ENCODE results near the gene TINCR. TPM values are rescaled to one million over a fixed set of nuclear protein-coding genes. Genes with fewer than 3 reads are reported as not detected.

TINCR gene
- polyA plus RNA-seq, 1 of the 3 experiments (the other 2 are of a cell fraction), result 0.02 TPM

DNA sequence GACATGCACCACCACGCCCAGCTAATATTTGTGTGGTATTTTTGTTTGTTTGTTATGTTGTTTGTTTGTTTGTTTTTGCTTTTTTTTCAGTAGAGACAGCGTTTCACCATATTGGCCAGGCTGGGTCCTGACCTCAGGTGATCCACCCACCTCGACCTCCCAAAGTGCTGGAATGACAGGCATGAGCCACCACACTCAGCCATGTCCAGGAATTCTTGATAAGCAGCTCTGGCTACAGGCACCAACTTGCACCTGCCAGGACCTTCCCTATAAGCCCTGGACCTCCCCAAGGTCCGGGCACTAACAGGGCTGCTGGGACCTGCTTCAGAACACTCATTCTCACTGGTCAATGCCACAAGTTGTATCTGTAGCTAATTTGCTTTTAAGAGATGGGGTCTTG, 48.7 kb downstream of the TINCR start:
- no peaks in the 10 kb centered on the region for H3K9me3 ChIP-seq
- CTCF ChIA-PET, result interaction anchor here (1.2 kb wide), 1 partner anchor 29 kb away, joined by 3 read pairs; no protein-coding TSS in a partner anchor
- H3K9ac ChIP-seq, result no peak overlapping the region
- no peaks in the 10 kb centered on the region for H4K20me1 ChIP-seq (ENCODE audit: insufficient read depth)
- TF ChIP-seq, protein P1, sequence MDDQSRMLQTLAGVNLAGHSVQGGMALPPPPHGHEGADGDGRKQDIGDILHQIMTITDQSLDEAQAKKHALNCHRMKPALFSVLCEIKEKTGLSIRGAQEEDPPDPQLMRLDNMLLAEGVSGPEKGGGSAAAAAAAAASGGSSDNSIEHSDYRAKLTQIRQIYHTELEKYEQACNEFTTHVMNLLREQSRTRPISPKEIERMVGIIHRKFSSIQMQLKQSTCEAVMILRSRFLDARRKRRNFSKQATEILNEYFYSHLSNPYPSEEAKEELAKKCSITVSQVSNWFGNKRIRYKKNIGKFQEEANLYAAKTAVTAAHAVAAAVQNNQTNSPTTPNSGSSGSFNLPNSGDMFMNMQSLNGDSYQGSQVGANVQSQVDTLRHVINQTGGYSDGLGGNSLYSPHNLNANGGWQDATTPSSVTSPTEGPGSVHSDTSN (IDR thresholded peaks at IDR 0.05), result no peak
- TF ChIP-seq RCOR1 (IDR thresholded peaks at IDR 0.05; ENCODE audit: low read length) (no peak), SMC3 (IDR thresholded peaks at IDR 0.05; ENCODE audit: low read depth, low read length) (no peak), TCF12 (IDR thresholded peaks at IDR 0.05) (no peak), MEF2A (IDR thresholded peaks at IDR 0.05; ENCODE audit: borderline replicate concordance, low read depth) (no peak), GABPA (IDR thresholded peaks at IDR 0.05; ENCODE audit: low read depth) (no peak), POLR2AphosphoS5 (IDR thresholded peaks at IDR 0.05; ENCODE audit: low read depth, low read length) (no peak), GATA2 (CRISPR knock-in tag; IDR thresholded peaks at IDR 0.05) (no peak)
- no peak overlapping the region for H2AFZ ChIP-seq (ENCODE audit: low read depth)
- POLR2A ChIA-PET, result no interaction called here
- 15% methylated on average over 4 of the region's 4 CpGs for WGBS (ENCODE audit: low lambda C conversion rate)
- no peaks in the 10 kb centered on the region for H3K79me2 ChIP-seq (ENCODE audit: insufficient read depth)
- no peaks in the 10 kb centered on the region for H3K9me2 ChIP-seq
- H3K4me3 ChIP-seq (ENCODE audit: low read depth in 2 of 2, low read length in 1 of 2), result no peak overlapping the region
- H3K27me3 ChIP-seq (ENCODE audit: insufficient read depth), result no peaks in the 10 kb centered on the region
- no peak overlapping the region for H3K4me2 ChIP-seq
- H3F3A ChIP-seq (replicated peaks; ENCODE audit: insufficient read depth), result no peaks in the 10 kb centered on the region
- no peaks in the 10 kb centered on the region for H3K4me1 ChIP-seq (ENCODE audit: control insufficient read depth in 1 of 2, insufficient read depth in 2 of 2, low read depth in 1 of 2, low read length in 1 of 2)
- DNase-seq, result no peak
- no peak overlapping the region for H3K27ac ChIP-seq (ENCODE audit: low read depth in 2 of 2, low read length in 1 of 2)
- H3K36me3 ChIP-seq (replicated peaks in 1 of 2; ENCODE audit: control insufficient read depth in 1 of 2, insufficient read depth in 2 of 2, low read length in 1 of 2), result no peaks in the 10 kb centered on the region

DNA sequence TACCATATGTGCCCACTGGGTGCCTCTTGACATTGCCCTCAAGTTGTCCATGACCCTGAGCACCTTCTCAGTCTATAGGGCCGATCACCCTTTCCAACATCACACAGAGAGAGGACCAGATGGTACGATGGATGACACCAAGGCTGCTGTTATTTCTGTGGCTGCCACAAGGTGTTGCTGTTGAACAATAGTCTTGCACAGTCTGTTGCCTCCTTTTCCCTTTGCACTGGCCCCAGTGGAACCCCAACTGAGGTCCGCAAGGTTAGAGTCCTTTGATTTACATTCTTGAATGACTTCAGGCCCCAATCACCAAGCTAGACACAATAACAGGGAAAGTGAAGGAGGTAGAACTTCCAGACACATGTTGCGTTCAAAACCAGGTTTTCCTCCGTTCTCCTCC, 52.0 kb downstream of the TINCR start:
- TF ChIP-seq, protein P2, sequence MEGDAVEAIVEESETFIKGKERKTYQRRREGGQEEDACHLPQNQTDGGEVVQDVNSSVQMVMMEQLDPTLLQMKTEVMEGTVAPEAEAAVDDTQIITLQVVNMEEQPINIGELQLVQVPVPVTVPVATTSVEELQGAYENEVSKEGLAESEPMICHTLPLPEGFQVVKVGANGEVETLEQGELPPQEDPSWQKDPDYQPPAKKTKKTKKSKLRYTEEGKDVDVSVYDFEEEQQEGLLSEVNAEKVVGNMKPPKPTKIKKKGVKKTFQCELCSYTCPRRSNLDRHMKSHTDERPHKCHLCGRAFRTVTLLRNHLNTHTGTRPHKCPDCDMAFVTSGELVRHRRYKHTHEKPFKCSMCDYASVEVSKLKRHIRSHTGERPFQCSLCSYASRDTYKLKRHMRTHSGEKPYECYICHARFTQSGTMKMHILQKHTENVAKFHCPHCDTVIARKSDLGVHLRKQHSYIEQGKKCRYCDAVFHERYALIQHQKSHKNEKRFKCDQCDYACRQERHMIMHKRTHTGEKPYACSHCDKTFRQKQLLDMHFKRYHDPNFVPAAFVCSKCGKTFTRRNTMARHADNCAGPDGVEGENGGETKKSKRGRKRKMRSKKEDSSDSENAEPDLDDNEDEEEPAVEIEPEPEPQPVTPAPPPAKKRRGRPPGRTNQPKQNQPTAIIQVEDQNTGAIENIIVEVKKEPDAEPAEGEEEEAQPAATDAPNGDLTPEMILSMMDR (IDR thresholded peaks at IDR 0.05), result peak; percentile 37
- TF ChIP-seq TEAD4 (IDR thresholded peaks at IDR 0.05; ENCODE audit: borderline replicate concordance, insufficient read depth), result no peak
- 47% methylated on average over 5 of the region's 5 CpGs for WGBS (ENCODE audit: low lambda C conversion rate)
- Histone ChIP-seq H3K4me1 (ENCODE audit: control insufficient read depth in 1 of 2, insufficient read depth in 2 of 2, low read depth in 1 of 2, low read length in 1 of 2) (no peaks in the 10 kb centered on the region), H3F3A (replicated peaks; ENCODE audit: insufficient read depth) (no peaks in the 10 kb centered on the region), H3K9me2 (no peaks in the 10 kb centered on the region), H3K79me2 (ENCODE audit: insufficient read depth) (no peaks in the 10 kb centered on the region), H3K36me3 (replicated peaks in 1 of 2; ENCODE audit: control insufficient read depth in 1 of 2, insufficient read depth in 2 of 2, low read length in 1 of 2) (no peaks in the 10 kb centered on the region), H3K27me3 (ENCODE audit: insufficient read depth) (no peaks in the 10 kb centered on the region), H3K27ac (ENCODE audit: low read depth in 2 of 2, low read length in 1 of 2) (no peak overlapping the region), H4K20me1 (ENCODE audit: insufficient read depth) (no peaks in the 10 kb centered on the region), H3K9ac (no peak overlapping the region), H3K9me3 (no peaks in the 10 kb centered on the region), H3K4me3 (ENCODE audit: low read depth in 2 of 2, low read length in 1 of 2) (no peak overlapping the region), H2AFZ (ENCODE audit: low read depth) (no peak overlapping the region), H3K4me2 (no peak overlapping the region)
- ChIA-PET POLR2A (no interaction called here), CTCF (interaction anchor here (1.2 to 1.4 kb wide), 2 partner anchors 28 to 63 kb away, joined by 3 read pairs; no protein-coding TSS in a partner anchor)
- no peak for DNase-seq

DNA sequence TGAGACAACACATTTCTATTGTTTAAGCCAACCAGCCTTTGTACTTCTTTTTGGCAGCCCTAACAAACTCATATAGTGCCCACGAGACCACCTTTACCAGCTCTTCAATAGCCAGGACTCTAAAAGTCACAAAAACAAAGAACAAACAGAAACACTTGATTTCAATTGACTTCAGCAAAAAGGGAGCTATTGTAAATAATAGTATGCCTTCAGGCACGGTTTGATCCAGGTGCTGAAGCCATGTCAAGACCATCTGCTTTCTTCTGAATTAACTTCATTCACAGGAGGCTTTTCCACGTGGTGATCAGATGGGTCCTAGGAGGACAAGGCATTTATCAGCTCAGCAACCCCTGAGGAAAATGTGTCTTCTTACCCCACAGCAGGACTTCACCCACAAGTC, 53.8 kb downstream of the TINCR start:
- Histone ChIP-seq H3K9me2 (no peaks in the 10 kb centered on the region), H3K4me3 (ENCODE audit: low read depth in 2 of 2, low read length in 1 of 2) (no peak overlapping the region), H3K4me2 (no peak overlapping the region), H3K27ac (ENCODE audit: low read depth in 2 of 2, low read length in 1 of 2) (no peak overlapping the region), H3K9me3 (no peaks in the 10 kb centered on the region), H3K9ac (no peak overlapping the region), H3K4me1 (ENCODE audit: control insufficient read depth in 1 of 2, insufficient read depth in 2 of 2, low read depth in 1 of 2, low read length in 1 of 2) (no peaks in the 10 kb centered on the region), H2AFZ (ENCODE audit: low read depth) (no peak overlapping the region), H4K20me1 (ENCODE audit: insufficient read depth) (no peaks in the 10 kb centered on the region), H3K79me2 (ENCODE audit: insufficient read depth) (no peaks in the 10 kb centered on the region), H3F3A (replicated peaks; ENCODE audit: insufficient read depth) (no peaks in the 10 kb centered on the region), H3K36me3 (replicated peaks in 1 of 2; ENCODE audit: control insufficient read depth in 1 of 2, insufficient read depth in 2 of 2, low read length in 1 of 2) (no peaks in the 10 kb centered on the region), H3K27me3 (ENCODE audit: insufficient read depth) (no peaks in the 10 kb centered on the region)
- POLR2A ChIA-PET, result no interaction called here
- WGBS (ENCODE audit: low lambda C conversion rate), result 5% methylated on average over 3 of the region's 3 CpGs
- TF ChIP-seq FOXJ3 (CRISPR knock-in tag; IDR thresholded peaks at IDR 0.05), result no peak
- TF ChIP-seq, protein P3, sequence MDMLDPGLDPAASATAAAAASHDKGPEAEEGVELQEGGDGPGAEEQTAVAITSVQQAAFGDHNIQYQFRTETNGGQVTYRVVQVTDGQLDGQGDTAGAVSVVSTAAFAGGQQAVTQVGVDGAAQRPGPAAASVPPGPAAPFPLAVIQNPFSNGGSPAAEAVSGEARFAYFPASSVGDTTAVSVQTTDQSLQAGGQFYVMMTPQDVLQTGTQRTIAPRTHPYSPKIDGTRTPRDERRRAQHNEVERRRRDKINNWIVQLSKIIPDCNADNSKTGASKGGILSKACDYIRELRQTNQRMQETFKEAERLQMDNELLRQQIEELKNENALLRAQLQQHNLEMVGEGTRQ (IDR thresholded peaks at IDR 0.05; ENCODE audit: borderline replicate concordance, low read depth, low read length), result no peak
- TF ChIP-seq, protein P4, sequence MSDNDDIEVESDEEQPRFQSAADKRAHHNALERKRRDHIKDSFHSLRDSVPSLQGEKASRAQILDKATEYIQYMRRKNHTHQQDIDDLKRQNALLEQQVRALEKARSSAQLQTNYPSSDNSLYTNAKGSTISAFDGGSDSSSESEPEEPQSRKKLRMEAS (IDR thresholded peaks at IDR 0.05; ENCODE audit: low read depth), result no peak
- TF ChIP-seq SMC3 (IDR thresholded peaks at IDR 0.05; ENCODE audit: low read depth, low read length), result no peak
- TF ChIP-seq GABPA (IDR thresholded peaks at IDR 0.05; ENCODE audit: low read depth), result no peak
- TF ChIP-seq, protein P1 (IDR thresholded peaks at IDR 0.05), result no peak
- no peak for TF ChIP-seq YY1 (IDR thresholded peaks at IDR 0.05; ENCODE audit: low read depth)
- TF ChIP-seq FOXM1 (IDR thresholded peaks at IDR 0.05; ENCODE audit: low read depth), result no peak
- no peak for TF ChIP-seq EP300 (IDR thresholded peaks at IDR 0.05; ENCODE audit: borderline replicate concordance in 1 of 2, low read depth in 1 of 2, low read length in 1 of 2)
- no peak for TF ChIP-seq TAF1 (IDR thresholded peaks at IDR 0.05; ENCODE audit: borderline replicate concordance, low read depth, low read length)
- no peak for TF ChIP-seq NRF1 (IDR thresholded peaks at IDR 0.05; ENCODE audit: low read depth, low read length)
- CTCF ChIA-PET, result interaction anchor here (0.7 kb wide), 1 partner anchor 483 kb away, joined by 3 read pairs; no protein-coding TSS in a partner anchor
- DNase-seq, result no peak
